KMS-11 (cell line): Measurements from ENCODE around the gene PPP2CA.

ENCODE experiments used
- H2AFZ ChIP-seq: fragments of 200-600 bp; sonication (generic); 2 replicates; pipeline ENCODE4 v1.6.1; 2016; ENCODE audit warnings: antibody characterized with exemption, mixed run types, low read depth
- H3K27ac ChIP-seq: fragments of 200-600 bp; sonication (generic); 2 replicates; pipeline ENCODE4 v1.6.1; 2016; ENCODE audit warnings: mild to moderate bottlenecking, mixed run types
- H3K27me3 ChIP-seq: fragments of 200-600 bp; sonication (generic); 2 replicates; pipeline ENCODE4 v1.6.1; 2017; ENCODE audit warnings: mild to moderate bottlenecking, low read depth, mixed run types, moderate library complexity; ENCODE audit not compliant: insufficient read depth
- H3K36me3 ChIP-seq: fragments of 200-600 bp; sonication (generic); 2 replicates; pipeline ENCODE4 v1.6.1; 2017; ENCODE audit warnings: mild to moderate bottlenecking, mixed run types; ENCODE audit not compliant: insufficient read depth
- H3K4me1 ChIP-seq: fragments of 200-600 bp; sonication (generic); 2 replicates; pipeline ENCODE4 v1.6.1; 2016; ENCODE audit warnings: mild to moderate bottlenecking, low read depth, mixed run types; ENCODE audit not compliant: poor library complexity, severe bottlenecking
- H3K4me2 ChIP-seq: fragments of 200-600 bp; sonication (generic); 2 replicates; pipeline ENCODE4 v1.7.0; 2016; ENCODE audit warnings: mild to moderate bottlenecking, mixed run types
- H3K4me3 ChIP-seq: fragments of 200-600 bp; sonication (generic); IDR thresholded peaks from 2 replicates; pipeline ENCODE4 v1.6.1; 2017; ENCODE audit warnings: low read depth, low read length, mixed read lengths; ENCODE audit not compliant: insufficient read depth
- H3K79me2 ChIP-seq: fragments of 200-600 bp; sonication (generic); 2 replicates; pipeline ENCODE4 v1.6.1; 2016; ENCODE audit warnings: low read depth, mixed run types; ENCODE audit not compliant: insufficient read depth
- H3K9ac ChIP-seq: fragments of 200-600 bp; sonication (generic); 2 replicates; pipeline ENCODE4 v1.6.1; 2016; ENCODE audit warnings: mild to moderate bottlenecking, mixed run types
- H4K20me1 ChIP-seq: fragments of 200-600 bp; sonication (generic); 2 replicates; pipeline ENCODE4 v1.6.1; 2016; ENCODE audit warnings: mild to moderate bottlenecking, mixed run types; ENCODE audit not compliant: insufficient read depth
- TF ChIP-seq, protein P1 (sequence below): fragments of 200-600 bp; sonication (generic); conservative IDR thresholded peaks from 2 replicates; pipeline ENCODE4 v1.6.1; 2017; ENCODE audit warnings: low read depth, mild to moderate bottlenecking, antibody characterized with exemption, low read length, moderate library complexity, mixed read lengths

PPP2CA gene

DNA sequence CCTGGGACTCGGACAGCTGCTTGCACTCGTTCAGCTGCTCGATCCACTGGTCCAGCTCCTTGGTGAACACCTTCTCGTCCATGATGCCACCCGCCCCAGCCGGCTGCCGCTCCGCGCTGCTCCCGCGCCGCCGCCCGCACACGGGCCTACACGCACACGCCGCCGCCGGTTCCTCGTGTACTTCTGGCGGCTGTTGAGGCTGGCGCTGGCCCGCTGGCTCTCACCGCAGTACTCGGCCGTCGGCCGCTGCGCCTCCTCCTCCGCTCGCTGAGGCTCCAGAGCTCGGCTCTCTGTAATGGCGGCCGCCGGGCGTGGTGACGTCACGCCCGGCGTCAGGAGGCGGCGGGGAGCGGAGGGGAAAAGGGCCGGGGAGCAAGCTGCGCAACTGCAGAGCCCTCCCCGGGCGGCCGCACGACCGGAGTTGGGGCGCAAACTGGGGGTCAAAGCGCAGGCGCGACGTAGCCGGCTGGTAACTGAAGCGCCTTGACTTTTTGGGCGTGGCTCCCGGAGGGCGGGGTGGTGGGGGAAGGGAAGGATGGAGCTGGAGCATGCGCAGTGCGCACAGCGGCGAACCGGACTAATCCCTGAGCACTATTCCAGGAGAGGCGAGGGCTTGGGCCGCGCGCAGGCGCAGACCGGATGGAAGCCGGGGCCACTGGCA, at the start of gene PPP2CA:
PPP2CA (minus strand) TSS at position 294 of the 661 bp plus-strand sequence; CDS start at position 82, 212 bp downstream.
- H2AFZ ChIP-seq = peak within 1 kb of the TSS; percentile 96
- peak within 1 kb of the TSS; percentile 99 for H3K4me2 ChIP-seq
- H3K27me3 ChIP-seq = no peaks in the 10 kb centered on the region
- no peak within 1 kb of the TSS for H3K4me3 ChIP-seq
- peak within 1 kb of the TSS; percentile 99 for H3K9ac ChIP-seq
- peaks cover 32% of the 10 kb centered on the region for H3K4me1 ChIP-seq
- H3K36me3 ChIP-seq = peaks cover 7% of the 10 kb centered on the region; the same call in 1 of the 2 replicates
- H4K20me1 ChIP-seq = peaks cover 34% of the 10 kb centered on the region
- TF ChIP-seq, protein P1, sequence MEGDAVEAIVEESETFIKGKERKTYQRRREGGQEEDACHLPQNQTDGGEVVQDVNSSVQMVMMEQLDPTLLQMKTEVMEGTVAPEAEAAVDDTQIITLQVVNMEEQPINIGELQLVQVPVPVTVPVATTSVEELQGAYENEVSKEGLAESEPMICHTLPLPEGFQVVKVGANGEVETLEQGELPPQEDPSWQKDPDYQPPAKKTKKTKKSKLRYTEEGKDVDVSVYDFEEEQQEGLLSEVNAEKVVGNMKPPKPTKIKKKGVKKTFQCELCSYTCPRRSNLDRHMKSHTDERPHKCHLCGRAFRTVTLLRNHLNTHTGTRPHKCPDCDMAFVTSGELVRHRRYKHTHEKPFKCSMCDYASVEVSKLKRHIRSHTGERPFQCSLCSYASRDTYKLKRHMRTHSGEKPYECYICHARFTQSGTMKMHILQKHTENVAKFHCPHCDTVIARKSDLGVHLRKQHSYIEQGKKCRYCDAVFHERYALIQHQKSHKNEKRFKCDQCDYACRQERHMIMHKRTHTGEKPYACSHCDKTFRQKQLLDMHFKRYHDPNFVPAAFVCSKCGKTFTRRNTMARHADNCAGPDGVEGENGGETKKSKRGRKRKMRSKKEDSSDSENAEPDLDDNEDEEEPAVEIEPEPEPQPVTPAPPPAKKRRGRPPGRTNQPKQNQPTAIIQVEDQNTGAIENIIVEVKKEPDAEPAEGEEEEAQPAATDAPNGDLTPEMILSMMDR = no peak
- H3K79me2 ChIP-seq = peaks cover 50% of the 10 kb centered on the region
- H3K27ac ChIP-seq = peak within 1 kb of the TSS; percentile 98

DNA sequence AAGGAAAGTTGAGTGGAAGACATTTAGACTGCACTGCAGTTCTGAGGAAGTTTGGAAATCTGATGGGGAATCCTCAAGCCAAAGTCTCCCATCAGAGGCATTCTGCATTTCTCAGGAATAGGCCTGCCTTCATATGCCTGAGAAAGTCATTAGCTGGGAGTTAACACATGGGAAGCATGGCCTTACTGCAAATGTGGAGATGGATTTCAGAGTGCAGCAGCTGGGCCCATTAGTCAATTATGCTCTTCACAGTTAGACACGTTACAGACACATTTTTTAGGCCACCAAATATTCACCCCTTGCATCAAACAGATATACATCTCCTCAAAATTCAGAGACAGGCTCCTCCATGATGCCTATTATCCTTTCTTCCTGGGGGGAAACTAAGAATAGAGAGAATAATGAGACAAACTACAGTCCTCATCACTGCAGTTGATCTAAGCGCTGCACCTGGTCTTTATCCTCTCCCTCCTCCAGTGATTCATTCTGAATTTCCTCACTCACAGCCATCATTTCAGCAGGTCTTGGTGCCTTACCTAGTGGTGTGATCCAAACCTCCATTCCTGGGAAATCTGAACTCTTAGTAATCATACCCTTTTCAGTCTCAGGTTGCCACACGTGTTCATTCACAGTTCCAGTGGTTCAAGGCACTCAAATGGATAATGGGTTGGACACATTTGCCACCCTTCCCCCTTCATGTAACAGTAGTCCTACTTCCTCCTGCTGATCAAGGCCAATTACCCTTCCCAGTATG, 47.9 kb upstream of the PPP2CA start:
- Histone ChIP-seq H3K36me3 (no peaks in the 10 kb centered on the region), H3K27ac (no peak overlapping the region)

DNA sequence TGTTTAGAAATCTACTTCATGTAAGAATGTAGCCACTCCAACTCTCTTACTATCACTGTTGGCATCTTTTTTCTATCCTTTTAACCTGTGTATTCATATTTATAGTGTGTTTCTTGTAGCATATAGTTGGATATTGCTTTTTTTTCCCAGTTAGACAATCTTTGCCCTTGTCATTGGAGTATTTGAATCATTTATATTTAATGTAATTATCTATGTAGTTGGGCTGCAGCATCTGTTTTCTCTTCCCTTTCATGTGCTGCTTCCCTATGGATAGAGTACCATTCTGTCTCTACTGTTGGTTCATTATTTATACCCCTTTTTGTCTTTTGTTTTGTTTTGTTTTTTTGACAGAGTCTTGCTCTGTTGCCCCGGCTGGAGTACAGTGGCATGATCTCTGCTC, 45.2 kb upstream of the PPP2CA start:
- no peak overlapping the region for H2AFZ ChIP-seq
- H3K27me3 ChIP-seq = no peaks in the 10 kb centered on the region
- no peak overlapping the region for H3K27ac ChIP-seq
- H3K4me2 ChIP-seq = no peak overlapping the region
- H3K4me1 ChIP-seq = peaks cover 22% of the 10 kb centered on the region
- no peaks in the 10 kb centered on the region for H4K20me1 ChIP-seq
- TF ChIP-seq, protein P1 = no peak
- H3K36me3 ChIP-seq = no peaks in the 10 kb centered on the region
- no peak overlapping the region for H3K9ac ChIP-seq
- no peaks in the 10 kb centered on the region for H3K79me2 ChIP-seq
- no peak overlapping the region for H3K4me3 ChIP-seq

More for the DNA sequence above, 47.9 kb upstream of the PPP2CA start:
- Histone ChIP-seq H4K20me1 (no peaks in the 10 kb centered on the region), H3K27me3 (no peaks in the 10 kb centered on the region), H3K4me3 (no peak overlapping the region), H2AFZ (no peak overlapping the region), H3K9ac (no peak overlapping the region), H3K4me2 (no peak overlapping the region), H3K4me1 (peaks cover 39% of the 10 kb centered on the region), H3K79me2 (no peaks in the 10 kb centered on the region)
- TF ChIP-seq, protein P1 = no peak

DNA sequence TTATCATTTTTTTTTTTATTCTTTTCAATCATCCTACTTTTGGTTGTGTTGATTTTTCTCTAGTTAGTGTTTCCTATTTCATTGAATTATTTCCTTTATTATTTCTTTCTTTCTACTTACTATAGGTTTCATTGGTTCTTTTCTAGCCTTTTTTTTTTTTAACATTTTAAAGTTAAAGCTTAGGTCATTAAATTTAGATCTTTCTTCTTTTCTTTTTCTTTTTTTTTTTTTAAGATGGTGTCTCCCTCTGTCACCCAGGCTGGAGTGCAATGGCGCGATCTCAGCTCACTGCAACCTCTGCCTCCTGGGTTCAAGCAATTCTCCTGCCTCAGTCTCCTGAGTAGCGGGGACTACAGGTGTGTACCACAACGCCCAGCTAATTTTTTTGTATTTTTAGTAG, 43.0 kb upstream of the PPP2CA start:
- Histone ChIP-seq H3K79me2 (no peaks in the 10 kb centered on the region), H2AFZ (no peak overlapping the region), H3K9ac (no peak overlapping the region), H3K36me3 (no peaks in the 10 kb centered on the region), H3K4me2 (no peak overlapping the region), H3K27ac (no peak overlapping the region), H3K4me3 (no peak overlapping the region), H3K27me3 (no peaks in the 10 kb centered on the region), H4K20me1 (no peaks in the 10 kb centered on the region), H3K4me1 (peaks cover 1% of the 10 kb centered on the region)
- TF ChIP-seq, protein P1 = no peak
